ENCODE measurements around the gene MEIS1.

Gene MEIS1

DNA sequence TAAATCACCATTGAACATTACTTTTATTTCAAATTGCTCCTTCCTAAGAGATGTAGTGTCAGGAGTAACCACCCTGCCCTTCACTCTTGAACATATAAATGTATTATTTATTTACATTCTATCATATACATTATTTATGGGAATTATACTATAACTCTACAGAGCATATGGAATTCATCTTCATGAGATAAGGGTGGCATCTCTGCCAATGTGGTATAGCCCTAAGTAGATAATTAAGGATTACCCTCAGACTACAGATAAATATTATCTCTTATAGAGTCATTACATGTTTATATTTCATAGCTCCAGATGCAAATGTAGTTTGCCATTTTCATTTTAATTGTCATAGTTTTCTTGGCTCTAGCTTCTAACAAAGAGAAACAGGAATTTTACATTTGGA is 17.3 kb downstream of the MEIS1 start:
- H3K36me3 ChIP-seq (ENCODE audit: control insufficient read depth, insufficient read depth, low read length), result no peaks in the 10 kb centered on the region

DNA sequence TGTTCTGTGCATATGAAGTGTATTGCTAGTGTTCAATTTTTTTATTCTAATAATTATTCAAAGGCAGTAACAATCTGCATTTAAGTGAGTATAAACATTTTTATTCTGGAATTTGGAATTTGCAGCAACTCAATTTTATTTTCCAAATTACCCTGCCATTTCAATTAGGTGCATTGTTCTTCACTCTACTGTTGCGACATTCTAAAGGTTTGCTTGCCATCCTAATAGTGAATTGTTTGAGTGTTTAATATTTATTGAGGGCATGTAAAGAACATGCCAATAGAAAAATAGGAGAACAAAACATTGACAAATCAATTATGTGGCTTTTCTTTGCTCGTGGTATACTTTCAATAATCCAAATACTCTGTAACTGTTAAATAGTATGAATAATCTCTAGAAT is 18.0 kb downstream of the MEIS1 start:
- no peaks in the 10 kb centered on the region for H3K9me3 ChIP-seq (ENCODE audit: control insufficient read depth, insufficient read depth, low read length)
- no peaks in the 10 kb centered on the region for H3K36me3 ChIP-seq (ENCODE audit: control insufficient read depth, insufficient read depth, low read length)
- peaks cover 6% of the 10 kb centered on the region for H3K27me3 ChIP-seq (ENCODE audit: control insufficient read depth, insufficient read depth, low read length)
- no peak overlapping the region for H3K9ac ChIP-seq (ENCODE audit: low read depth, low read length)
- no peaks in the 10 kb centered on the region for H3K4me1 ChIP-seq (ENCODE audit: control insufficient read depth, insufficient read depth, low read length)
- no peak overlapping the region for H3K4me3 ChIP-seq (ENCODE audit: low read depth, low read length)

More for the DNA sequence above, 17.3 kb downstream of the MEIS1 start:
- H3K4me1 ChIP-seq (ENCODE audit: control insufficient read depth, insufficient read depth, low read length), result peaks cover 2% of the 10 kb centered on the region
- H3K9me3 ChIP-seq (ENCODE audit: control insufficient read depth, insufficient read depth, low read length), result no peaks in the 10 kb centered on the region
- H3K9ac ChIP-seq (ENCODE audit: low read depth, low read length), result no peak overlapping the region
- H3K27me3 ChIP-seq (ENCODE audit: control insufficient read depth, insufficient read depth, low read length), result peaks cover 13% of the 10 kb centered on the region
- no peak overlapping the region for H3K4me3 ChIP-seq (ENCODE audit: low read depth, low read length)

DNA sequence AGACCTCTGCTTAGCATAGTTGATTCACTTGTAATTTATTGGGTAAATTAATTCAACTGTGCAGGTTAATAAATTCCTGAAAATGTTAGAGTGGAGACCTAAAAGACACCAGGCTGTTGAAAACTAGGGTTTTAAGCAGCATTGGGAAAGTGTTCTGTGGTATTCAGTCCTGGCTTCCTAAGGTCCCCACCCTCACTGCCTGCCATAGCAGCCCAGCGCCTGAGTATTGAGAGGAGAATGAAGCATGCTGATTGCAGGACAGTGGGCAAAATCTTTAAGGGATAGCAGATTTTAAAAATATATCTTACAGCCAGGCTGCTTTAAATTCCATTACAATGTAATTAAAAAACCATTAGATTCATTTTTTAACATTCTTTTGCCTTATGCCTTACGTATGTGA is 20.6 kb downstream of the MEIS1 start:
- Histone ChIP-seq H3K9ac (ENCODE audit: low read depth, low read length) (no peak overlapping the region), H3K4me1 (ENCODE audit: control insufficient read depth, insufficient read depth, low read length) (no peaks in the 10 kb centered on the region), H3K9me3 (ENCODE audit: control insufficient read depth, insufficient read depth, low read length) (no peaks in the 10 kb centered on the region), H3K4me3 (ENCODE audit: low read depth, low read length) (no peak overlapping the region), H3K27me3 (ENCODE audit: control insufficient read depth, insufficient read depth, low read length) (no peaks in the 10 kb centered on the region), H3K36me3 (ENCODE audit: control insufficient read depth, insufficient read depth, low read length) (no peaks in the 10 kb centered on the region)

DNA sequence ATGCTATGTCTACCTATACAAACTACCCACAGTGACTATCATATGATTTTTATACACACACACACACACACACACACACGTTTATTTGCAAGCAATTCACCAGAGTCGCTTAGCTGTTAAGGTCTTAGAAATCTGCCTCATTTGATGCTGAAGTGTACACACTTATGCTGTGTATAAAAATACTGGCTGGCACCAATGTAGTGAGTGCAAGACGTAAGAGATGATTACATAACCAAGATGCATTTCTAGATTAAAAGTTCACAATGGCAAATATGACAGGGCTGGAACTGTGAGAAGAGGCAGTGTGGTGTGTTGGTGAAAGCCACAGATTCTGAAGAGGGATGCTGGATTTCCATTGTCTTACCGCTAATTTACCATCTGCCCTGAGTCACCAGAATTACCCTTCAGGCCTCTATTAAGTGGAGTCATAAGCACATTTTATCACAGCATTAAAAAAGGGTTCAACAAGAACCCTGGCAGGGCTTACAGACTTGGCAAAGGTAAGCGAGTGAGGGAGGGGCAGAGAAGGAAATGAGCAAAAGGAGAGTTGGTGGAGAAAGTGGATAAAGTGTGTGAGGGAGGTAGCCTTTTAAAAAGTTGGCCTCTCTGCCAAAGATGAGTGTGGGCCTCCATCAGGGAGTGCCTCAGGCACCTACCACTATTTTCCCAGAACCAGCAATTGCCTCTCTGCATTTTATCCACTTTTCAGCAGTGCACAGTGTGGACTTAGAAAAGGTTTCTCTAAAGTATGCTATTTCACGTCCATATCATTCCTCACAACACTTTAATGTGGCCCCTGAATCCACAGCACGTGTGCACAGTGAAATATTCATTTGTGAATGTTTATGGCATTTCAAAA is 21.5 kb downstream of the MEIS1 start:
- H3K4me3 ChIP-seq (ENCODE audit: low read depth, low read length), result no peak overlapping the region
- no peaks in the 10 kb centered on the region for H3K27me3 ChIP-seq (ENCODE audit: control insufficient read depth, insufficient read depth, low read length)
- no peak overlapping the region for H3K9ac ChIP-seq (ENCODE audit: low read depth, low read length)
- no peaks in the 10 kb centered on the region for H3K9me3 ChIP-seq (ENCODE audit: control insufficient read depth, insufficient read depth, low read length)
- H3K36me3 ChIP-seq (ENCODE audit: control insufficient read depth, insufficient read depth, low read length), result no peaks in the 10 kb centered on the region
- H3K4me1 ChIP-seq (ENCODE audit: control insufficient read depth, insufficient read depth, low read length), result no peaks in the 10 kb centered on the region

DNA sequence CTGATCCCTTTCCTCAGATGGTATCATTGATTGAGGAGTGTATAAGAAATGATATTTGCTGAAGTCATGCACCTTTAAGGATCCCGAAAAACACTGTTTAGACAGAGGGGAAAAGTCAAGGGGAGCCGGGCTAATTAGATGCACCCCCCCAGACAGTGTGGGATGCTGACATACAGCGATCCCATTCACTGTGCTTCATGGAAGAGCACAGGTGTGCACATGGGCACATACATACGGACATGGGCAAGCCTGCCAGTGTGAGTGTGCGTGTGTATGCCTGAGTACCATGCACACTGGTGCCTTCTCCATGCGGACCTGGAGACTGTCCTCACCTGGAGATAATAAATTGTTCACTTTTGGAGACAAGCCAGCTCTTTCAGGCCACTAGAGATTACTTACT is 22.6 kb downstream of the MEIS1 start:
- H3K4me1 ChIP-seq (ENCODE audit: control insufficient read depth, insufficient read depth, low read length), result no peaks in the 10 kb centered on the region
- no peaks in the 10 kb centered on the region for H3K36me3 ChIP-seq (ENCODE audit: control insufficient read depth, insufficient read depth, low read length)
- no peaks in the 10 kb centered on the region for H3K9me3 ChIP-seq (ENCODE audit: control insufficient read depth, insufficient read depth, low read length)
- no peaks in the 10 kb centered on the region for H3K27me3 ChIP-seq (ENCODE audit: control insufficient read depth, insufficient read depth, low read length)
- no peak overlapping the region for H3K4me3 ChIP-seq (ENCODE audit: low read depth, low read length)
- no peak overlapping the region for H3K9ac ChIP-seq (ENCODE audit: low read depth, low read length)

DNA sequence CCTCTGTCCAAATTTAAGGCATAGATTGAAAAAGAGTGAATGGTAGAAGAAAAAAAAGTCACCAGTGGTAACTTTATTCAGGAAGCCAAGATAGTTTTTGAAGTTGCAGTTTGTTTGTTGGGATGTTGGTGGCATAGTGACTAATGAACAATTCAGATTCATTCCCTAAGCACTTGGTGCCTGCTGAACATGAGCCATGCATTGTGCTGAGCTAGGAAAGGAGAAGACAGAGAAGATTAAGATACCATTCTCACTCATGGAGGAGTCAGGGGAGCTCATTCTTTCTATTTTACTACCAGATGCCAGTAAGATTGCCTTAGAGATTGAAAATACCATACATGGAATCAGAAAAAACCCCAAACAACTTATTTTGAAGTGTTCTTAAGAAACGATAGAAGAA is 25.1 kb downstream of the MEIS1 start:
- Histone ChIP-seq H3K36me3 (ENCODE audit: control insufficient read depth, insufficient read depth, low read length) (no peaks in the 10 kb centered on the region), H3K4me1 (ENCODE audit: control insufficient read depth, insufficient read depth, low read length) (no peaks in the 10 kb centered on the region), H3K27me3 (ENCODE audit: control insufficient read depth, insufficient read depth, low read length) (no peaks in the 10 kb centered on the region), H3K9me3 (ENCODE audit: control insufficient read depth, insufficient read depth, low read length) (no peaks in the 10 kb centered on the region), H3K4me3 (ENCODE audit: low read depth, low read length) (no peak overlapping the region), H3K9ac (ENCODE audit: low read depth, low read length) (no peak overlapping the region)

DNA sequence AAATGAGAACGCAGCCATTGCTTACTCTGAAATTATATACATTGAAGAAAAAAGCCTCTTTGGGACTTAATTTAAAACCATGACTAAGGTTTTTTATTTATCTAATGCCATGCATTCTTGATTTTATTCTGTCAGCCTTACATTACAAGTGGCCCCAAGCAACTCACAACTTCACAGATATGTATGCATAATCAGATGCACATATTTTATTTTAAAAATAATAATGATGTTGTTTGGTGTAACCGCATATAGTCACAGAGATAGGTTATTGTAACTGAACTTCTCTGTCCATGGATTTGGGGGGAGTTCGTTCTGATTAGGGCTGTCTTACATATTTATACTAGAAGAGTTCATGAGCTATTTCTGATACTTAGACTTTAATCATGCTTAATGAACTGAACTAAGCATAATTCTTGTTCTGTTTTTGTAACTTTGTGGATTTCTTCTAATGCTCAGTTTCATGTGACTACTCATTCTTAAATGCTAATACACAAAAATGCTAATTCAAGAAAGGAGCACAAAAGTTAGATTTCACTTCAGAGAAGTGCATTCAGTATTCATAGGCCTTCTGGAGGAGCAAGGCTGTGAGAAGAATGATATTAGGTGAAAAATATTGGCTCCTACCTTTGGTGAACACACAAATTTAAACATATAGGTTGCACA is 26.2 kb downstream of the MEIS1 start:
- Histone ChIP-seq H3K4me1 (ENCODE audit: control insufficient read depth, insufficient read depth, low read length) (no peaks in the 10 kb centered on the region), H3K9me3 (ENCODE audit: control insufficient read depth, insufficient read depth, low read length) (no peaks in the 10 kb centered on the region), H3K36me3 (ENCODE audit: control insufficient read depth, insufficient read depth, low read length) (no peaks in the 10 kb centered on the region), H3K27me3 (ENCODE audit: control insufficient read depth, insufficient read depth, low read length) (no peaks in the 10 kb centered on the region), H3K9ac (ENCODE audit: low read depth, low read length) (no peak overlapping the region), H3K4me3 (ENCODE audit: low read depth, low read length) (no peak overlapping the region)

DNA sequence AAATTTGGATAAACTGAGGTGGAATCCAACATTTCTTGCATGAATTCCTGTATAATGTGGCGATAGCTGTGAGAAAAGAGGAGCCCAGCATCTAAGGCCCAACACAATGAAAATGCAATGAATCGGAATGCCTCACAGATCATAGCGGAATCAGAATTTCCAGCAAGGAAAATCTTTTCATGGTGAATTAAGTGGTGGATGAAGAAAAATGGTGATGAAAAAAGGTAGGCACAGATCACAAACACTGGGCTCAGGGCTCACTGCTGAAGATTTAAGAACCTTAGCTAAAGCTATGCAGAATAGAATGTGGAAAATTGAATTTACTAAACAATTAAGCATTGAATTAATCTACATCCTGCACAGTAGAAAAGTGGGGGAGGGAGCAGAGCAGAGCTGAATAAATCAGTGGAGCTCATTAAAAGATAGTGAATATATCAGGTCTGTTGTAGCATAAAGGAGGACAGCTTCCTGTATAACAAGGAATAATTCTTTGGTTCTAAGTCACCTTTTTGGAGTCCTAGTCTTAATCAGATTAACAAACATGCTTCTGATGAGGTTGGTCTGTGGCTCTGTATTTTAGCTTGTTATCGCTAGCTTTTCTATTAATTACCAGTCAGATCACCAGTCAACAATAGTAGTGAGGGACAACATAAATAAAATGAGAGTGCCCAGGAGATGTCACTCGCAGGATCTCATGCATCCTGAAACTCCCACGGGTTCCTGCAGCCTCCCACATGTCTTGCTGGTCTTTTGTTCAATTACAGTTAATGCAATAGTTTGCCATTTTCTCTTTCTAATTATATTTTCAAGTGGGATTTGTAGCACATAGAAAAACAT is 27.0 kb downstream of the MEIS1 start:
- Histone ChIP-seq H3K9ac (ENCODE audit: low read depth, low read length) (no peak overlapping the region), H3K36me3 (ENCODE audit: control insufficient read depth, insufficient read depth, low read length) (no peaks in the 10 kb centered on the region), H3K27me3 (ENCODE audit: control insufficient read depth, insufficient read depth, low read length) (no peaks in the 10 kb centered on the region), H3K4me1 (ENCODE audit: control insufficient read depth, insufficient read depth, low read length) (no peaks in the 10 kb centered on the region), H3K9me3 (ENCODE audit: control insufficient read depth, insufficient read depth, low read length) (no peaks in the 10 kb centered on the region), H3K4me3 (ENCODE audit: low read depth, low read length) (no peak overlapping the region)

DNA sequence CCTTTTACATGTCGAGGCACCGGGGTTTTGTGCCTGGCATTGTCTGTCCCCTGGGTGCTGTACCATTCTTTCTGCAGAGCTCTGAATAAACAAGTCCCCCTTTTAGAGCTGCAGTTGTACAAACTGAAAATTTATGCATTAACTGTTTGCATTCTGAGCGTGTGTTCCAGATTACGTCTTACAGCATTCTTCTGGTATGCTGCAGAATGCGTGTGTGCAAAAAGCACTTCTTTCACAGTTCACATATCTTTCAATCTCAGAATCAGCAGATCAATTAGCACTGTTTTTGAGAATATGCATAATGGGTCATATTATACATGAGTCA is 27.5 kb downstream of the MEIS1 start:
- Histone ChIP-seq H3K4me3 (ENCODE audit: low read depth, low read length) (no peak overlapping the region), H3K36me3 (ENCODE audit: control insufficient read depth, insufficient read depth, low read length) (no peaks in the 10 kb centered on the region), H3K4me1 (ENCODE audit: control insufficient read depth, insufficient read depth, low read length) (no peaks in the 10 kb centered on the region), H3K9me3 (ENCODE audit: control insufficient read depth, insufficient read depth, low read length) (no peaks in the 10 kb centered on the region), H3K27me3 (ENCODE audit: control insufficient read depth, insufficient read depth, low read length) (no peaks in the 10 kb centered on the region), H3K9ac (ENCODE audit: low read depth, low read length) (no peak overlapping the region)

DNA sequence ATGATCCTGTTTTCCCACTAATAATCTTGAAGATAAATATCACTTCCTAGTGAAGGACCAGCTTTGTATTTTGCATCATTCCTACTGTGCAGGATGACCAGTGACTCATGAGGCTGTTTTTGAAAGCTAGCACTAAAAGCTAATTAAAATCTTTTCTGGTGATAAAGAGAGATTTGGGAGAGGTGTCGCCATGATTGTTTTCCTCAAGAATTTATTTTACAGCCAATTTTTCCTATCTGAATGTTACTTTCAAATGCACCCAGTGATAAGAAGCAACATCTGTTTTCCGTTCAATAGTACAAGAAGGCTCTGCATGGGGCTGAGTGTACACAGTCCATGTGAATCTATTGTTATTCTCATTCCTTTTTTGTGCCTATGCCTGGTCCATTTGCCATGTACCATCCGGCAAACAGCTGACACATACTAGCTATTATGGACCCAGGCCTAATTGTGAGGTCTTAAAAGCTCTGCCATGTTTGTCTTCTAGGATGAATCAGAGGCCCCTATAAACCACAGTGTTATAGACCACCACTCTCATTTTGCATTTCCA is 28.4 kb downstream of the MEIS1 start:
- no peak overlapping the region for H3K4me3 ChIP-seq (ENCODE audit: low read depth, low read length)
- no peaks in the 10 kb centered on the region for H3K27me3 ChIP-seq (ENCODE audit: control insufficient read depth, insufficient read depth, low read length)
- H3K4me1 ChIP-seq (ENCODE audit: control insufficient read depth, insufficient read depth, low read length), result no peaks in the 10 kb centered on the region
- H3K36me3 ChIP-seq (ENCODE audit: control insufficient read depth, insufficient read depth, low read length), result no peaks in the 10 kb centered on the region
- no peak overlapping the region for H3K9ac ChIP-seq (ENCODE audit: low read depth, low read length)
- no peaks in the 10 kb centered on the region for H3K9me3 ChIP-seq (ENCODE audit: control insufficient read depth, insufficient read depth, low read length)

DNA sequence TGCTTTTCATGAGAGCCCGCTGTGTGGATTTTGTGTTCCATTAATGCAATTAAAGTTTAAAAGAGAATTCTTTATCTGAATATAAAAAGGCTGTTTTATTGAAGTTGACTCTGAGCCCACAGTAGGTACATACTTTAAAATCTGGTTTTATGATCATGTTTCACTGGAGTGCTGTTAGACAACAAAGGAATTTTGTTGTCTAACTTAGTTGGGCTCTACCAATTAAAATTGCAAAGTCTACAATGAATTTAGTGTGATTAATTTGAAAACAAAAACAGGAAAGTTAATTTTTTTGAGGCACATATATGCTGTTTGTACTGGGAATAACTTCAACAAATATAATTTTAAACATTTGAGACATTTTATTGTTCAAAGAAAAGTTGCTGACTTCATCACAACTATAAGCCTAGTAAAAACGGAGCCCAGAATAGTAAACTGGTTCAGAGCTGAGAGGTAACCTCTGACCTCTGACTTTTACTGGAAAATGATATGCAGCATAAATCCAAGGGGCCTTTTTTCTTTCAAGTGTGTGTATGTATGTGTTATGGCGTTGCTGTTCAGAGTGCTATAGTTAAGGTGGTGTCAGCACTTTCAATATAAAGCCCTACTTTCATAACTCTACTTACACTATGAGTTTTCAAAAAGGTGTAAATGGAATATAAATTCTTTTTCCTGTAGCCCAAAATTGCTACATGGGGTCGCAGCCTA is 30.2 kb downstream of the MEIS1 start:
- H3K9me3 ChIP-seq (ENCODE audit: control insufficient read depth, insufficient read depth, low read length), result no peaks in the 10 kb centered on the region
- no peak overlapping the region for H3K4me3 ChIP-seq (ENCODE audit: low read depth, low read length)
- peaks cover 12% of the 10 kb centered on the region for H3K4me1 ChIP-seq (ENCODE audit: control insufficient read depth, insufficient read depth, low read length)
- H3K27me3 ChIP-seq (ENCODE audit: control insufficient read depth, insufficient read depth, low read length), result no peaks in the 10 kb centered on the region
- H3K9ac ChIP-seq (ENCODE audit: low read depth, low read length), result no peak overlapping the region
- H3K36me3 ChIP-seq (ENCODE audit: control insufficient read depth, insufficient read depth, low read length), result no peaks in the 10 kb centered on the region

All from iPS-15b (cell line).